ENCODE results near the gene REC8.

Gene REC8

DNA sequence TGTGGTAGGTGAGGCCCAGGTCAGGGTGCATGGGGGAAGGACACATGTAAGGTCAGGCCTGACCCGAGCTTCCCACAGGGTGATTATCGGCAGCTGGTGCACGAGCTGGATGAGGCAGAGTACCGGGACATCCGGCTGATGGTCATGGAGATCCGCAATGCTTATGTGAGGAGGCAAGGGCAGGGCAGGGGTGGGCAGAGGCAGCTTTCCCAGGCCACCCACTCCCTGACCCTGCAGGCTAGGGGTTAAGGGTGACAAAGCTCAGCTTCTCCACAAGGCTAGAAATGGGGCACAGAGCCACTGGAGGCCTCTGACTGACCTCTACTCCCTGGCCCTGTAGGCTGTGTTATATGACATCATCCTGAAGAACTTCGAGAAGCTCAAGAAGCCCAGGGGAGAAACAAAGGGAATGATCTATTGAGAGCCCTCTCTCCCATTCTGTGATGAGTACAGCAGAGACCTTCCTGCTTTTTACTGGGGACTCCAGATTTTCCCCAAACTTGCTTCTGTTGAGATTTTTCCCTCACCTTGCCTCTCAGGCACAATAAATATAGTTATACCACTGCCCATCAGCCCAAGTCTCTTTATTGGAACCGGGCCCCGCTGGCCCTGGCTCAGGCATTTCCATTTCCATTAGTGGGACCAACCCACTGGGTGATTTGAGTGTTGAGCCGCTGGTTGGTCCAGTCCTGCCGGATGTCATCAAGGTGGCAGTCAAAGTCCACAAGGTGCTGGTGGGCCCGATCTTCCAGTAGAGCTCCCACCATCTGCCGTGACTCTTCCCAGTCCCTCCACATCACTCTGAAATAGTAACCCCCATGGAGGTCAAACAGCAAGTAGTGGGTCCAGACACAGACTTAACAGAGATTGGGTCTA, 33.2 kb upstream of the REC8 start:
- no peak for DNase-seq (ENCODE audit: low spot score)

DNA sequence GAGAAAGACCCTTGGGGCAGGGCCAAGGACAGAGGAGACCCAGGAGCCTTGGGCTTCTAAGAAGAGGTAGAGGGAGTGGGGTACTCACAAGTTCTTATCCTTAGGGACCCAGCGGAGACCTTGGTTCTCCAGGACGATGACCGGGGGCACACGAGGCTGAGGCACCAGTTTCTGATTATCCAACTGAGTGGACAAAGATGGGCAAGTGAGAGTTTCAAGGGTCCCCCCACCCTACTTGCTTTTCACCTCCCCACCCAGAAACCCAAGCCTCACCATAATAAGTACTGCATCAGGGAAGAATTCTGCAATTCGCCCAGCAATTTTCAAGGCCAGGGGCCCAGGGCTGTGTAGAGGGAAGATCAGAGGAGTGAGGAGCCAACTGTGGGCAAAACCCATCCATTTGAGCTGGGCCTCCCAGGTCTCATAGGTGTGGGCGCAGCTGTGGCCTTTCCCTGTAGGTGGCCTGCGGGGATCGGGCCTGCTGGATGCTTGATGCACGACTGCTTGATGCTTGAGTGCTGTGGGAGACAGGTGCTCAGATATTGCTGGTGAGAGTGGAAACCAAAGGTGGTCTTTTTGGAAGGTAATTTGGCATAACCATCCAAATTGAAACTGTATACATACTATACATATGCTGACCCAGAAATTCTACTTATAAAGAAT, 32.5 kb upstream of the REC8 start:
- DNase-seq (ENCODE audit: low spot score): no peak

GRCh38 chr14:24141097-24141880, 30.6 kb upstream of the REC8 start, which contains the start of gene EMC9:
Gene EMC9 (minus strand): TSS chr14:24141591. CDS start chr14:24141304, 287 bp downstream.
- peak; percentile 98 for DNase-seq (ENCODE audit: low spot score)

DNA sequence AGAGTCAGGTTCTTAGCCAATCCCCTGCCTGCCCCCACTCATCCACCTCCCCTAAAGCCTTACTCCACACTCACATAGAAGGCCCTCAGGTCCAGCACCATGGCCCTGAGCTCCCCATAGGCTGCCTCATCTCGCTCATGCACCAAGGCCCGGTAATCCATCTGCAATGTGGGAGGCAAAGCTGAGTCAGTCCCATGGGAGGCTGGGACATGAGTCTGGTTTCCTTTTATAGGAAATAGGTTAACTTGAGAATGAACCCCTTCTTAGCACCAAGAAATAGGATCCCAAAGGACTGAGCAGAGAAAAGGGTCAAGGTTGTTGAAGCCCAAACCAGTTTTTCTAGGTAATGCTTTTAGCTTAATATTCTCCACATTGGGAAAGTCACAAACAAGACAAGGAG, 28.4 kb upstream of the REC8 start:
- no peak for DNase-seq (ENCODE audit: low spot score)

- DNase-seq (ENCODE audit: low spot score): no peak
These were observed 27.4 kb upstream of the REC8 start for GRCh38 chr14:24144451-24144850.

DNA sequence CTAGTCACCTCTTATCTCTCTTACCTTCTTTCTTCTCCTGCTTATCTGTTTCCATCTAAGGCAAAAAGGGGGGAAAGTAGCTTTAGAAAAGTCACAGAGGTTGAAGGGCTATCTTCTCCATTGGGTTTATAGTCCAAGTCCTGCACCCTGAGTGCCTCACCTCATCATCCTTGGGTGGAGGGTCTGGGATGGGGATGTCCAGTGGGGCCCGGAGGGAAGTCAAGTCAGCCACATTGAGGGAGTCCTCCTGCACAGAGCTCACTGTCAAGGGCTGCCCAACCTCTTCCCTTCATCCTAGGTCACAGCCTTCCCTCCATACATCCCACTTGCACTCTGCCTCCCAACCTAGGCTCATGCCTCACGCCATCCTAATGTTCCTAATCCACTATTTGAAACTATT, 26.7 kb upstream of the REC8 start:
- no peak for DNase-seq (ENCODE audit: low spot score)

DNA sequence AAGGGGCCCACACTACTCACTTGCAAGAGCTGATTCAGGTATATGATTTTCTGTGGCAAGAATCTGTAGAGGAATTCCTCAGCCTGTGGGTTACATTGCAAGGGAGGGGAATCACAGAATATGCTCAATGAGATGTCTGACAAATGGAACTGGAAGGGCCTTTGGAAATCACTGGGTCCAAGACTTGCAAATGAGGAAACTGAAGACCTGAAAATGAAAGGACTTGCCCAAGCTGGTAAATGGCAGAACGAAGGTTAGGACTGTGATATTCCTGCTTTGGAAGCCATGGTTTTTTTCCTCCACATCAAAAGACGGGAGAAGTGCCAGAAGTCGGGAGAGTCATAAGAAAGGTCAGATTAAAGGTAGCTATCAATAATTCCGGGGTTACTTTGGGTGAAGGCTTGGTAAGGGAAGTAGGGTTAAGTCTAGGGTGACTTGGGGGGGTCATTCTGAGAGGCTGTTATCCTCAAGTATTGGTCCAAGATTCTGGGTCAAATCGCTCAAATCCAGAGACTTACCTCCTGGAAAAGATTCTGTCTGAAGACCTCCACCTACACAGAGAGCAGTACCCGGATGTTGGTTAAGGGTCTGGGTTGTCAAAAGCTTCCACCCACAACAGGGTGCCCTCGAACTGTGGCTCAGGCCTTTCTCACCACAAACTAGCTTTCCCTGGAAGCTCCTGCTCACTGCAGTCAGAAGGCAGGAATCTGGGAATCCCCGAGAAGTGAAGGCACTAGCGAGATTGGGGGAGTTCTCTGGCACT, 26.0 kb upstream of the REC8 start:
- no peak for DNase-seq (ENCODE audit: low spot score)

GRCh38 chr14:24146453-24146977, 25.4 kb upstream of the REC8 start, which contains the start of gene PSME2:
Gene PSME2 (minus strand): TSS chr14:24146610. CDS start chr14:24146581, 29 bp downstream.
- DNase-seq (ENCODE audit: low spot score): peak; percentile 92

DNA sequence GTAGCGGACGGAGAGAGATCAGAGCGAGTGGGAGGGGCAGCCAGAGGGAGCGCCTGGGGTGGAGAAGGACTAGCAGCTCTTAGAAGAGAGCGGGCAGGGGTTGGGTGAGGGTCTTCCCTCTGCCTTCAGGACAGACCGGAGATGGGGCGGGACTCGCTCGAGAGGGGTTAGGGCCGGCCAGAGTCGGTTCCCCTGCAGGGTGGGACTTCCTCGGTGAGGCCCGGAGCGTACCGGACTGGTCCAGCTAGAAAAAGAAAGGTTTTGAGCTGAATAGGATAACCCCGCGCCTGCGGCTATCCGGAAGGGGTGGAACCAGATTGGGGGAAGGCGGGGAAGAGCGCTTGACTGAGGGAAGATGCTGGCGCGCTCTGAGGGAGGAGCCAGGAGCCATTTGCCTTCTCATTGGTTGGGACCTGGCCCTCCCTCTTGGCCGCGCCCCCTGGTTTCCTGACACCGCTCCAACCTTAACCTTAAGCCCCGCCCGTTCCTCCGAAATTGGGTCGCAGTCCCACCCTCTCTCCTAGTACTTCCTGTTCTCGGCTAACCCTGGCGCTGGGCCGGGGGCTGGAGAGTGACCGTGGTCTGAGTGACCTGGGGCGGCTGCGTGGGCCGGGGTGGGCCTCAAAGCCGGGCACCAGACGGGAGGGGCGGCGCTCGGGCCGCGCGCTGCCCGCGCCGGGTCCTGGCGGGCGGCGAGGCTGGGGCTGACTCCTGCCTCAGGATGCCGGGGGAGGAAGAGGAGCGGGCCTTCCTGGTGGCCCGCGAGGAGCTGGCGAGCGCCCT, 24.7 kb upstream of the REC8 start, which contains the start of gene RNF31:
TSS of gene RNF31 (plus strand) at position 521 of the 783 bp plus-strand sequence. CDS start at position 722, 201 bp downstream.
- DNase-seq (ENCODE audit: low spot score): peak; percentile 97

- no peak for DNase-seq (ENCODE audit: low spot score)
These were observed 24.0 kb upstream of the REC8 start for GRCh38 chr14:24147761-24148428.

GRCh38 chr14:24149302-24149969, 22.4 kb upstream of the REC8 start:
- no peak for DNase-seq (ENCODE audit: low spot score)

- no peak for DNase-seq (ENCODE audit: low spot score)
These were observed 21.8 kb upstream of the REC8 start for GRCh38 chr14:24150061-24150460.

GRCh38 chr14:24150567-24150966, 21.3 kb upstream of the REC8 start:
- no peak for DNase-seq (ENCODE audit: low spot score)

- DNase-seq (ENCODE audit: low spot score): no peak
These were observed 20.9 kb upstream of the REC8 start for GRCh38 chr14:24150993-24151392.

- no peak for DNase-seq (ENCODE audit: low spot score)
These were observed 20.3 kb upstream of the REC8 start for GRCh38 chr14:24151404-24152080.

- DNase-seq (ENCODE audit: low spot score): no peak
These were observed 16.8 kb upstream of the REC8 start for GRCh38 chr14:24155100-24155499.

GRCh38 chr14:24156840-24157239, 15.0 kb upstream of the REC8 start:
- DNase-seq (ENCODE audit: low spot score): no peak

DNA sequence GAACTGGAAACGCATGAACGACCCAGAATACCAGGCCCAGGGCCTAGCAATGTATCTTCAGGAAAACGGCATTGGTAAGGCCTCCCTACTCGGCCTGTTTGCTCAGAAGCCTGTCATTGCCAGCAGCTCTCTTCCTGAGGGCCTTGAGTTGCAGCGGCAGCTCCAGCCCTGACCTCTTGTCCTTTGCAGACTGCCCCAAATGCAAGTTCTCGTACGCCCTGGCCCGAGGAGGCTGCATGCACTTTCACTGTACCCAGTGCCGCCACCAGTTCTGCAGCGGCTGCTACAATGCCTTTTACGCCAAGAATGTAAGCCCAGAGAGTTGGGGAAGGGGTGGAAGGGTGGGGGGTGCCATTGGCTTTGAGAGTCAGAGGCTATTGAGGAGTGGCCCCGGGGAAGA, 14.5 kb upstream of the REC8 start:
- DNase-seq (ENCODE audit: low spot score): no peak
